Measurements from ENCODE around the gene NQO1.

DNA sequence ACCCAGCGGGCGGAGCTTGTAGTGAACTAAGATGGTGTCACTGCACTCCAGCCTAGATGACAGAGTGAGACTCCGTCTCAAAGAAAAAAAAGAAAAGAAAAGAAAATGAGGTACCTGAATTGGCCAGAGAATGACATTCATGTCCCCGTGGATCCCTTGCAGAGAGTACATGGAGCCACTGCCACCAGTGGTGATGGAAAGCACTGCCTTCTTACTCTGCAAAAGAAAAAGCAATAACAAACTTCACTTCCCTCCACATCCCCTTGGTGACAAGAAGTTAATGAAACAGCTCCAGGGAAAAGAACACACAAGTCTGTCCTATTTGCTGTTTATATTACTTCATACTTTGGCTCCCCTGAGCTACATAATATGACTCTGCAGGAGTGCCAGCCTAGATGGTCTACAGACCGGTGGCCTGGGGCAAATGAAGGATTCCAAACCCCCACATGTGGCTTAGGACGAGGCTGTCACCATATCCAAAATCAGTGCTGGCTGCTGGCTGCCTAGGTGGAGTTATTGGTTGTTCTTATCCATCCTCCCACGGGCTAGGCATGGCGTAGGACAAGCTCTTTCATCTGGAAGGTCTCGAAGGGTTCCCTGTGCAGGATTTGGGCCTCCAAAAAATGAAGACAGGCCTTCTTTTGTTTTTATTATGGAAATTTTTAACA, 13.3 kb downstream of the NQO1 start:
- TF ChIP-seq POLR2A (IDR thresholded peaks at IDR 0.05): no peak
- TF ChIP-seq, protein P1, sequence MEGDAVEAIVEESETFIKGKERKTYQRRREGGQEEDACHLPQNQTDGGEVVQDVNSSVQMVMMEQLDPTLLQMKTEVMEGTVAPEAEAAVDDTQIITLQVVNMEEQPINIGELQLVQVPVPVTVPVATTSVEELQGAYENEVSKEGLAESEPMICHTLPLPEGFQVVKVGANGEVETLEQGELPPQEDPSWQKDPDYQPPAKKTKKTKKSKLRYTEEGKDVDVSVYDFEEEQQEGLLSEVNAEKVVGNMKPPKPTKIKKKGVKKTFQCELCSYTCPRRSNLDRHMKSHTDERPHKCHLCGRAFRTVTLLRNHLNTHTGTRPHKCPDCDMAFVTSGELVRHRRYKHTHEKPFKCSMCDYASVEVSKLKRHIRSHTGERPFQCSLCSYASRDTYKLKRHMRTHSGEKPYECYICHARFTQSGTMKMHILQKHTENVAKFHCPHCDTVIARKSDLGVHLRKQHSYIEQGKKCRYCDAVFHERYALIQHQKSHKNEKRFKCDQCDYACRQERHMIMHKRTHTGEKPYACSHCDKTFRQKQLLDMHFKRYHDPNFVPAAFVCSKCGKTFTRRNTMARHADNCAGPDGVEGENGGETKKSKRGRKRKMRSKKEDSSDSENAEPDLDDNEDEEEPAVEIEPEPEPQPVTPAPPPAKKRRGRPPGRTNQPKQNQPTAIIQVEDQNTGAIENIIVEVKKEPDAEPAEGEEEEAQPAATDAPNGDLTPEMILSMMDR (IDR thresholded peaks at IDR 0.05): no peak

Measured in testis (tissue), 2 donors.